ENCODE results near the gene TRIM71.

The TRIM71 gene

GRCh38 chr3:32871273-32871672 is 53.5 kb downstream of the TRIM71 start:
- no peak for DNase-seq (ENCODE audit: low read depth)
- TF ChIP-seq CTCF (IDR thresholded peaks at IDR 0.05; ENCODE audit: control insufficient read depth, extremely low read depth, insufficient read depth), result no peak
- H3K4me3 ChIP-seq (ENCODE audit: low read depth, low read length), result no peak overlapping the region

GRCh38 chr3:32872487-32873382 is 54.9 kb downstream of the TRIM71 start:
- DNase-seq (ENCODE audit: low read depth), result peak; percentile 98
- no peak overlapping the region for H3K4me3 ChIP-seq (ENCODE audit: low read depth, low read length)
- TF ChIP-seq CTCF (IDR thresholded peaks at IDR 0.05; ENCODE audit: control insufficient read depth, extremely low read depth, insufficient read depth), result no peak

GRCh38 chr3:32873531-32874130 is 55.8 kb downstream of the TRIM71 start:
- no peak for DNase-seq (ENCODE audit: low read depth)
- no peak overlapping the region for H3K4me3 ChIP-seq (ENCODE audit: low read depth, low read length)
- TF ChIP-seq CTCF (IDR thresholded peaks at IDR 0.05; ENCODE audit: control insufficient read depth, extremely low read depth, insufficient read depth), result peak; percentile 64

GRCh38 chr3:32876920-32877319 is 59.1 kb downstream of the TRIM71 start:
- TF ChIP-seq CTCF (IDR thresholded peaks at IDR 0.05; ENCODE audit: control insufficient read depth, extremely low read depth, insufficient read depth), result no peak
- H3K4me3 ChIP-seq (ENCODE audit: low read depth, low read length), result no peak overlapping the region
- no peak for DNase-seq (ENCODE audit: low read depth)

GRCh38 chr3:32877598-32877997 is 59.8 kb downstream of the TRIM71 start:
- TF ChIP-seq CTCF (IDR thresholded peaks at IDR 0.05; ENCODE audit: control insufficient read depth, extremely low read depth, insufficient read depth), result no peak
- DNase-seq (ENCODE audit: low read depth), result no peak

GRCh38 chr3:32880225-32880624 is 62.4 kb downstream of the TRIM71 start:
- H3K4me3 ChIP-seq (ENCODE audit: low read depth, low read length), result no peak overlapping the region
- TF ChIP-seq CTCF (IDR thresholded peaks at IDR 0.05; ENCODE audit: control insufficient read depth, extremely low read depth, insufficient read depth), result no peak
- DNase-seq (ENCODE audit: low read depth), result no peak

More at GRCh38 chr3:32877598-32877997, 59.8 kb downstream of the TRIM71 start:
- no peak overlapping the region for H3K4me3 ChIP-seq (ENCODE audit: low read depth, low read length)

All from LNCaP clone FGC (cell line).